H1 (cell line): ENCODE data around the gene HDAC9. TPM values are rescaled to one million over a fixed set of nuclear protein-coding genes. Genes with fewer than 3 reads are reported as not detected.

Source experiments
- CTCF ChIA-PET: fragments of 300-600 bp; sonication (Branson Sonifier 250); formaldehyde crosslinking; loops from one replicate; lab custom pipeline; 2021; ENCODE audit not compliant: partially characterized antibody; lab: Charles Lee
- POLR2A ChIA-PET: fragments of 300-600 bp; sonication (Branson Sonifier 250); formaldehyde crosslinking; loops from one replicate; lab custom pipeline; 2021; ENCODE audit warnings: inconsistent platforms; ENCODE audit not compliant: partially characterized antibody; lab: Charles Lee
- DNase-seq, 2 experiments: peaks; one replicate each; pipeline versions ENCODE4 v3.0.0 to v3.0.0-alpha.2; 2010 to 2022; ENCODE audit warnings: low spot score in 2 of 2, low read depth in 1 of 2, mixed read lengths in 1 of 2
- FAIRE-seq: peaks from 2 replicates; lab custom pipeline; 2011; peaks lifted over from hg19 to GRCh38; lab: Jason Lieb, UNC
- H2AFZ ChIP-seq: 2 replicates; pipeline ENCODE4 v1.8.1; 2012; ENCODE audit warnings: low read length, inconsistent platforms
- H2AK5ac ChIP-seq: 2 replicates; pipeline ENCODE4 v1.6.1; 2013; ENCODE audit warnings: low read depth, low read length
- H2BK120ac ChIP-seq: replicated peaks from 2 replicates; pipeline ENCODE3; 2013; ENCODE audit warnings: low read depth, low read length, inconsistent platforms
- H2BK12ac ChIP-seq: 2 replicates; pipeline ENCODE4 v1.6.1; 2013; ENCODE audit warnings: low read depth, low read length
- H2BK15ac ChIP-seq: 2 replicates; pipeline ENCODE4 v1.6.1; 2013; ENCODE audit warnings: low read length
- H2BK20ac ChIP-seq: 2 replicates; pipeline ENCODE4 v1.6.1; 2013; ENCODE audit warnings: low read length
- H2BK5ac ChIP-seq: 2 replicates; pipeline ENCODE4 v1.6.1; 2013; ENCODE audit warnings: low read depth, low read length
- H3K14ac ChIP-seq: 2 replicates; pipeline ENCODE4 v1.6.1; 2013; ENCODE audit warnings: inconsistent platforms; ENCODE audit not compliant: insufficient read length
- H3K18ac ChIP-seq: 2 replicates; pipeline ENCODE4 v1.6.1; 2013; ENCODE audit warnings: low read length; ENCODE audit errors: extremely low read depth
- H3K23ac ChIP-seq: 2 replicates; pipeline ENCODE4 v1.6.1; 2013; ENCODE audit warnings: inconsistent platforms; ENCODE audit not compliant: insufficient read length
- H3K23me2 ChIP-seq: 2 replicates; pipeline ENCODE4 v1.6.1; 2013; ENCODE audit warnings: low read depth, low read length
- H3K27ac ChIP-seq: 2 replicates; pipeline ENCODE4 v1.6.1; 2011; ENCODE audit warnings: low read depth, low read length, inconsistent platforms
- H3K27me3 ChIP-seq, 4 experiments: replicated peaks in 1 of 4; 1 replicate in 1 of 4; 2 replicates in 3 of 4; pipeline versions ENCODE4 v1.6.1 to v1.8.1; 2011 to 2013; ENCODE audit warnings: low read length in 3 of 4, mild to moderate bottlenecking in 3 of 4, inconsistent platforms in 2 of 4, mixed read lengths in 2 of 4, moderate library complexity in 1 of 4; ENCODE audit not compliant: control insufficient read depth in 3 of 4, insufficient read depth in 3 of 4; ENCODE audit errors: extremely low read depth in 1 of 4
- H3K36me3 ChIP-seq, 4 experiments: 2 replicates each; pipeline versions ENCODE4 v1.6.1 to v1.8.1; 2011 to 2013; ENCODE audit warnings: mild to moderate bottlenecking in 4 of 4, low read length in 3 of 4, moderate library complexity in 2 of 4, control low read depth in 1 of 4, inconsistent platforms in 1 of 4; ENCODE audit not compliant: insufficient read depth in 4 of 4, control insufficient read depth in 2 of 4
- H3K4ac ChIP-seq: replicated peaks from 2 replicates; pipeline ENCODE3; 2013; ENCODE audit warnings: low read length, low read depth, mixed read lengths, inconsistent platforms; ENCODE audit not compliant: insufficient read length
- H3K4me1 ChIP-seq, 4 experiments: replicated peaks in 1 of 4; 1 replicate in 1 of 4; 2 replicates in 3 of 4; pipeline versions ENCODE4 v1.6.1 to v1.8.1; 2011 to 2013; ENCODE audit warnings: low read length in 3 of 4, inconsistent platforms in 2 of 4, mixed read lengths in 1 of 4; ENCODE audit not compliant: insufficient read depth in 4 of 4, control insufficient read depth in 3 of 4
- H3K4me2 ChIP-seq, 2 experiments: 2 replicates each; pipeline versions ENCODE4 v1.6.1 to v1.8.1; 2011 to 2013; ENCODE audit warnings: low read depth in 2 of 2, low read length in 2 of 2, control low read depth in 1 of 2, inconsistent platforms in 1 of 2, mild to moderate bottlenecking in 1 of 2; ENCODE audit not compliant: insufficient read depth in 1 of 2
- H3K4me3 ChIP-seq, 4 experiments: fragments of 200-600, 300-600 bp in 1 of 4; sonication (generic), shearing (Covaris generic), sonication (Bioruptor Twin) in 1 of 4; 2 replicates each; pipeline versions ENCODE4 v1.5.1 to v1.8.1; 2011 to 2016; ENCODE audit warnings: low read length in 4 of 4, low read depth in 3 of 4, control low read depth in 2 of 4, inconsistent platforms in 2 of 4, mild to moderate bottlenecking in 2 of 4, mixed read lengths in 1 of 4, moderate library complexity in 1 of 4; ENCODE audit not compliant: insufficient read depth in 2 of 4; ENCODE audit errors: extremely low read depth in 1 of 4
- H3K56ac ChIP-seq: replicated peaks from 2 replicates; pipeline ENCODE3; 2013; ENCODE audit warnings: low read depth, mild to moderate bottlenecking, mixed read lengths, low read length, inconsistent platforms; ENCODE audit not compliant: insufficient read length
- H3K79me1 ChIP-seq: 2 replicates; pipeline ENCODE4 v1.6.1; 2013; ENCODE audit warnings: low read depth, low read length, control low read depth
- H3K79me2 ChIP-seq, 2 experiments: 2 replicates each; pipeline versions ENCODE4 v1.6.1 to v1.8.1; 2012 to 2013; ENCODE audit warnings: low read length in 2 of 2, mild to moderate bottlenecking in 2 of 2, inconsistent platforms in 1 of 2; ENCODE audit not compliant: insufficient read depth in 2 of 2, control insufficient read depth in 1 of 2
- H3K9ac ChIP-seq, 4 experiments: replicated peaks in 1 of 4; 1 replicate in 1 of 4; 2 replicates in 3 of 4; pipeline versions ENCODE4 v1.6.1 to v1.8.1; 2011 to 2013; ENCODE audit warnings: low read depth in 3 of 4, low read length in 3 of 4, control low read depth in 2 of 4, mild to moderate bottlenecking in 2 of 4, moderate library complexity in 2 of 4, inconsistent platforms in 1 of 4; ENCODE audit errors: extremely low read depth in 1 of 4
- H3K9me3 ChIP-seq, 2 experiments: 2 replicates each; pipeline versions ENCODE4 v1.6.1 to v1.8.1; 2012 to 2013; ENCODE audit warnings: mild to moderate bottlenecking in 2 of 2, moderate library complexity in 2 of 2, control low read depth in 1 of 2, inconsistent platforms in 1 of 2, low read depth in 1 of 2, low read length in 1 of 2, mixed read lengths in 1 of 2; ENCODE audit not compliant: insufficient read depth in 2 of 2
- H4K20me1 ChIP-seq, 2 experiments: replicated peaks in 1 of 2; 2 replicates each; pipeline versions ENCODE3 to v1.8.1; 2011 to 2013; ENCODE audit warnings: inconsistent platforms in 2 of 2, low read length in 2 of 2, mild to moderate bottlenecking in 1 of 2; ENCODE audit not compliant: insufficient read depth in 2 of 2, control insufficient read depth in 1 of 2
- H4K5ac ChIP-seq: 2 replicates; pipeline ENCODE4 v1.6.1; 2013; ENCODE audit warnings: low read length, low read depth, mixed read lengths, inconsistent platforms; ENCODE audit not compliant: insufficient read length
- H4K8ac ChIP-seq: 2 replicates; pipeline ENCODE4 v1.8.0; 2013; ENCODE audit warnings: mild to moderate bottlenecking, moderate library complexity, low read length, inconsistent platforms; ENCODE audit not compliant: insufficient read depth; ENCODE audit errors: extremely low read depth
- H4K91ac ChIP-seq: replicated peaks from 2 replicates; pipeline ENCODE3; 2013; ENCODE audit warnings: low read length, mixed read lengths, inconsistent platforms; ENCODE audit not compliant: insufficient read length
- ASH2L ChIP-seq: fragments of 200-600, 300-600 bp; sonication (generic); IDR thresholded peaks from one replicate; pipeline ENCODE4 v1.7.1; 2017; ENCODE audit warnings: low read length
- HDAC2 ChIP-seq, 2 experiments: fragments of 300-600 bp in 1 of 2; sonication (generic) in 1 of 2; IDR thresholded peaks; 2 replicates each; pipeline ENCODE4 v1.6.1; 2011 to 2012; ENCODE audit warnings: low read depth in 2 of 2, low read length in 2 of 2, mild to moderate bottlenecking in 2 of 2, moderate library complexity in 2 of 2, borderline replicate concordance in 1 of 2, inconsistent platforms in 1 of 2
- JUND ChIP-seq: IDR thresholded peaks from 2 replicates; pipeline ENCODE4 v1.6.1; 2011; ENCODE audit warnings: mild to moderate bottlenecking, improper control_type of control experiment, low read length
- MAFK ChIP-seq: IDR thresholded peaks from 2 replicates; pipeline ENCODE4 v1.6.1; 2012; ENCODE audit warnings: low read depth, mild to moderate bottlenecking, improper control_type of control experiment, low read length
- SAP30 ChIP-seq: fragments of 300-600 bp; sonication (generic); IDR thresholded peaks from 2 replicates; pipeline ENCODE4 v1.7.1; 2012; ENCODE audit warnings: low read length, moderate library complexity, mild to moderate bottlenecking, inconsistent platforms; ENCODE audit not compliant: insufficient read depth, insufficient replicate concordance
- SP2 ChIP-seq: IDR thresholded peaks from 2 replicates; pipeline ENCODE4 v1.6.1; 2012; ENCODE audit warnings: mild to moderate bottlenecking, low read length, inconsistent platforms
- polyA plus RNA-seq, 7 experiments: library from polyadenylated mRNA; depleted of rRNA in 3 of 7; stranded (reverse) in 5 of 7; unstranded in 2 of 7; fragments of >200 nt in 5 of 7; fragments of 200-250 nt in 2 of 7; gene quantifications; 1 replicate in 5 of 7; 2 replicates in 1 of 7; 4 replicates in 1 of 7; pipeline versions ENCODE4 v1.2.1 to v1.2.3, GENCODE V29; 2011 to 2013; ENCODE audit warnings: missing spikeins in 2 of 7, mixed read lengths in 2 of 7
- total RNA-seq: library from RNA; stranded (reverse); fragmentation: NEBNext Ultra II Directional; extraction: Animal tissue kit (Norgen Biotek cat#: 25700); gene quantifications from 2 replicates; pipeline ENCODE4 v1.2.1, GENCODE V29; 2021

The HDAC9 gene
- total and polyA plus RNA-seq, 2 of the 8 experiments (the other 6 are each of a cell fraction or from before 2014, with no cell fraction given): 9.5 to 13.1 TPM

DNA sequence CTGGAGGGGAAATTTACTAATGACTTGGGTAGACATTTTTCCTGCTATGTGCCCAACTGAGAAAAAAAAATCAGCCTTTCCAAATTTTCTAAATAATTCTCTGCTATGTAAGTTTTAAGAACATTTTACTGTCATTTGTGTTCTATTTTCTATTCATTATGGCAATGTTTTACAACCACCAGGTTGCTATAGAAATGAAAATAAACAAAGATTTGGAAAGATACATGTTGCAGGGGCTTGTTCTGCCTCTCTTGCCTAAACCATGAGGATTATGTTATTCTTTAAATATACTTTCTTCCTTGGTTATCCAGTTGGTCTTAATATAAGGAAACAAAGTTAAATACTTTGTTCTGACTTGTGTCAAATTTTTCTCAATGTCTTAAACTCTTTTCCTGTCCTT is 364.7 kb downstream of the HDAC9 start:
- Histone ChIP-seq H3K23ac (no peak overlapping the region), H3K14ac (no peak overlapping the region), H3K79me2 (no peaks in the 10 kb centered on the region), H2AFZ (no peak overlapping the region), H2BK5ac (no peak overlapping the region), H3K79me1 (no peaks in the 10 kb centered on the region), H3K36me3 (no peaks in the 10 kb centered on the region), H3K4me2 (no peak overlapping the region), H3K56ac (no peak overlapping the region), H3K27ac (no peak overlapping the region), H2BK12ac (no peak overlapping the region), H4K8ac (no peak overlapping the region), H2BK120ac (no peak overlapping the region), H4K5ac (no peak overlapping the region), H2BK15ac (no peak overlapping the region), H3K27me3 (no peaks in the 10 kb centered on the region), H3K23me2 (no peaks in the 10 kb centered on the region; the same call in 1 of the 2 replicates), H3K4ac (no peak overlapping the region), H2BK20ac (no peak overlapping the region), H4K20me1 (no peaks in the 10 kb centered on the region), H3K4me3 (no peak overlapping the region), H3K18ac (no peak overlapping the region), H3K9ac (no peak overlapping the region), H4K91ac (no peak overlapping the region), H3K4me1 (no peaks in the 10 kb centered on the region), H3K9me3 (no peaks in the 10 kb centered on the region), H2AK5ac (no peak overlapping the region)
- DNase-seq: no peak
- POLR2A ChIA-PET: no interaction called here
- CTCF ChIA-PET: interaction anchor here (1.4 kb wide), 1 partner anchor 12 kb away, joined by 3 read pairs; no protein-coding TSS in a partner anchor
- no peak for FAIRE-seq
- TF ChIP-seq MAFK (no peak), HDAC2 (IDR thresholded peaks at IDR 0.05; ENCODE audit: borderline replicate concordance in 1 of 2, low read depth in 2 of 2, low read length in 2 of 2) (no peak), SAP30 (no peak), ASH2L (no peak), JUND (no peak), SP2 (no peak)
